CD4-positive, alpha-beta T cell treated with Interleukin-15 for 4 hours (primary cell): Measurements from ENCODE around the gene CACNA1A.
"Not testable (repeated sequence)": the region's sequence is repeated elsewhere in the genome, so short reads cannot be mapped to it uniquely, and the experiment has no call there.

Experiments
- DNase-seq: peaks from one replicate; pipeline ENCODE4 v3.0.0-alpha.2; 2020; ENCODE audit warnings: low spot score

Gene CACNA1A

GRCh38 chr19:13363954-13364353, 142.3 kb downstream of the CACNA1A start:
- no peak for DNase-seq

- DNase-seq, result no peak
These were observed 143.0 kb downstream of the CACNA1A start for GRCh38 chr19:13363245-13363644.

- DNase-seq, result no peak
These were observed 143.6 kb downstream of the CACNA1A start for GRCh38 chr19:13362668-13363067.

DNA sequence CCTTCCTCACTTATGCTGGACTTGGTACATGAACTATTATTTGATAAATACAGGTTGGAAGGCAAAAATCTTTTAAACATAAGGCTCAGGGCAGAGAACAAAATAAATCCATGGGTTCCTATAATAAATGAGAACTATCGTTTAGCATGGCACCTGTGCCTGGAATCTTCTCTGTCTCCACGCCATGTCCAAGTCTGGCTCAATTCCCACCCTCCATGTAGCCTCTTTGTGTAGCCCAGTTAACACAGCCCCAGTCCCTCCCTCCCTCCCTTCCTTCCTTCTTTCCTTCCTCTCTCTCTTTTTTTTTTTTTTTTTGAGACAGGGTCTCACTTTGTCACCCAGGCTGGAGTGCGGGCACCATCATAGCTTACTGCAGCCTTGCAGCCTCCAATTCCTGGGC, 144.6 kb downstream of the CACNA1A start:
- DNase-seq, result not testable (repeated sequence)

GRCh38 chr19:13356686-13357280, 149.5 kb downstream of the CACNA1A start:
- DNase-seq, result no peak

DNA sequence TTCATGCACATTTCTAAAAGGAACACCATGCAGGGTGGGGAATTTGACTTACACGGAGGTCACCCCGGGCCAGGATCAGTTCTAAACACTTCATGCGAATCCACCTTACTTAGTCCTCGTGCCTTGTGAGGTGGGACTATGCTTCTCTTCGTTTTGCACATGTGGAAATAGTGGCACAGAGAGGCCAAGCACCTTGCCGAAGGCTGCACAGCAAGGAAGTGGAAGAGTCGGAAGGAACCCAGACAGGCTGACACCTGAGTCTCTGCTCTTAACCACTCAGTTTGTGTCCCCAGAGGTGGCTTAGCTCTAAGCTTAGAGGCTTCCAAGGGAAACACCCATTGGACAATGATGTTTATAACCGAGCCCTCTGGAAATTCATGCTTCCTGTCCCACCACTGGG, 150.1 kb downstream of the CACNA1A start:
- DNase-seq, result no peak

DNA sequence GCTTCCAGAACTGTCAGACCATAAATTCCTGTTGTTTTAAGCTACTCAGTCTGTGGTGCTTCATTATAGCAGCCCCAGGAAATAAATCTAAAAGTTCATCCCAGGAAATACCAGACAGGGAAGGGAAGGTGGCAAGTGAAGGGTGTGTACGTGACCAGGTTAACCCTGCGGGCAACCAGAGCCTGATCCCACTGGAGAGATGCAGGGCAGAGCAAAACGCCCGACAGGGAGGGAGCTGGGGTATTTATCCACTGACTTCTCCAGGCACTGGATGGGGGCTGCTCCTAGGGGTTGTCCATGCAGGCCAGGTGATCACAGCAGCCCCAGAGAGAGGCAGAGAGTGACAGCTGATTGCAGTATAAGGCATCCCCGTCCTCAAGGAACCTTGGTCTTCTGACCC, 150.9 kb downstream of the CACNA1A start:
- DNase-seq, result no peak

DNA sequence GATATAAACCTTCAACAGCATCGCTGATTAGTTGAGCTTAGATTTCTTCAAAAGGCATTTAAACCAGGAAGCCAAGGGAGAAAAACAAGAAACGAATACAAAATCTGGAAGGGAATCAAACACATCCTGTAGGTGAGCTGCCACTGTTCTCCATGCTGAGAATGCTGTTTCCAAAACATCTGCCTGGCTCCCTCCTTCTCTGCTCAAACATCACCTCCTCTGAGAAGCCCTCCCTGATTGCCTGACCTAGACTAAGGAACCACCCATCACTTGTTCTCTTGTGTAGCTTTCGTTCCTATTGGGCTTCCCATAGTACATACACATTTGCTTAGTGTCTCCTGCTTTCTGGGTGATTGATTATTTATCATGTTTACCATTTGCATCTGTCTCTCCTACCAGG, 152.7 kb downstream of the CACNA1A start:
- DNase-seq, result no peak

DNA sequence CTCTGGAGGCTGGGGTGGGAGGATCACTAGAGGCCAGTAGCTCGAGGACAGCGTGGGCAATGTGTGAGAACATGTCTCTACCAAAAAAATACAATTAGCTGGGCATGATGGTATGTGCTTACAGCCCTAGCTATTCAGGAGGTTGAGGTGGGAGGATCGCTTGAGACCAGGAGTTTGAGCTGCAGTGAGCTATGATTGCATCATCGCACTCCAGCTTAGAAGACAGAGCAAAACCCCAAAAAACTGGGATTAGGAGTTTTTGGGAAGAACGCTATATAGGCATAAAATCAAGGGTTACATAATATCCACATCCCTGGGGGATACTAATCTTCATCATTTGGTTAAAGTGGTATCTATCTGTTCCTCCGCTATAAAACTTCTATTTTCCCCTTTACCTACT, 155.5 kb downstream of the CACNA1A start:
- DNase-seq, result no peak

DNA sequence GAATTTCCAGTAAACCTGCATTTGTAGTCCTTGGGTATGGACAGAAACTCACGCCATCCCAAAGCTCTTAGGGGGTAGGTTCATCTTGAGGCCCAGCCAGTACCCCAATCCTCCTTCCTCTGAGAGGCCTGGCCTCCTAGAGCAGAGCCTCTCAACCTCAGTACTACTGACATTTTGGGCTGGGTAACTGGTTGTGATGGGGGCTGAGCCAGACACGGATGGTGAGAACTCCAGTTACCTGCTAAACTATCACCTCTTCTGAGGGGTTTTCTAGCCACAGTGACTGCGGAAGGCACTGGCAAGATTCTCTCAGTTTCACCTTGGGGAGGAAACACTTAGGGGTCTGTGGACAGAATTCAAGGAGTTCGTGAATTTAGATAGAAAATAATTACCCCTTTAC, 156.2 kb downstream of the CACNA1A start:
- DNase-seq, result no peak

GRCh38 chr19:13347367-13347766, 158.9 kb downstream of the CACNA1A start:
- no peak for DNase-seq

DNA sequence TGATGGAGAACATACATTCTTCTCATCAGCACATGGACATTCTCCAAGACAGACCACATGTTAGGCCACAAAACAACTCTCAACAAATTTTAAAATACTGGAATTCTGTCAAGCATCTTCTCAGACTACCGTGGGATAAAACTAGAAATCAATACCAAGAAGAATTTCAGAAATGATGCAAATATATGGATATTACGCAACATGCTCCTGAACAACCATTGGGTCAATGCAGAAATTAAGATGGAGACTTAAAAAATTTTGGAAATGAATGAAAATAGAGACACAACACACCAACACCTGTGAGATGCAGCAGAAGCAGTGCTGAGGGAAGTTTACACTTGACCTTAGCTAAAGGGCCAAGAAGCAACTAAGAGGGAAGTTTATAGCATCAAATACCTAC, 162.8 kb downstream of the CACNA1A start:
- no peak for DNase-seq

- DNase-seq, result no peak
These were observed 163.6 kb downstream of the CACNA1A start for GRCh38 chr19:13342672-13343071.

DNA sequence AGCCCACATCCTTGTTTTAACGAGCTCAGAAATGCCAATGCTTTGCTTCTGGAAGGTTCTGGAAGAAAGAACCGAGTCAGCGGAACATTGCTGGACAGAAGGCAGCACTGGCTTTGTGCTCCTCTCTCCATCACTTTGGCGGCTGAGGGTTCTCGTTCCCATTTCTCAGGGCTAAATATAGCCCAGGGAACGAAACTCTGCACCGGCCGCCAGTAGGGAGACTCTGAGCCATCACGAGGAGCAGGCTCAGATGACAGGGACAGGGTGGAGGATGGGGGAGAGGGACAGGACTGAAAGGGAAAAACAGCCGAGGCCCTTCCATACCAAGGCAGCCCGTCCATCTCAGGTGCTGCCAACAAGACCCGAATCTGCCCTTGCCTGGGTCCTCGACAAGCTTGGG, 166.4 kb downstream of the CACNA1A start:
- no peak for DNase-seq

GRCh38 chr19:13337181-13337580, 169.1 kb downstream of the CACNA1A start:
- no peak for DNase-seq

DNA sequence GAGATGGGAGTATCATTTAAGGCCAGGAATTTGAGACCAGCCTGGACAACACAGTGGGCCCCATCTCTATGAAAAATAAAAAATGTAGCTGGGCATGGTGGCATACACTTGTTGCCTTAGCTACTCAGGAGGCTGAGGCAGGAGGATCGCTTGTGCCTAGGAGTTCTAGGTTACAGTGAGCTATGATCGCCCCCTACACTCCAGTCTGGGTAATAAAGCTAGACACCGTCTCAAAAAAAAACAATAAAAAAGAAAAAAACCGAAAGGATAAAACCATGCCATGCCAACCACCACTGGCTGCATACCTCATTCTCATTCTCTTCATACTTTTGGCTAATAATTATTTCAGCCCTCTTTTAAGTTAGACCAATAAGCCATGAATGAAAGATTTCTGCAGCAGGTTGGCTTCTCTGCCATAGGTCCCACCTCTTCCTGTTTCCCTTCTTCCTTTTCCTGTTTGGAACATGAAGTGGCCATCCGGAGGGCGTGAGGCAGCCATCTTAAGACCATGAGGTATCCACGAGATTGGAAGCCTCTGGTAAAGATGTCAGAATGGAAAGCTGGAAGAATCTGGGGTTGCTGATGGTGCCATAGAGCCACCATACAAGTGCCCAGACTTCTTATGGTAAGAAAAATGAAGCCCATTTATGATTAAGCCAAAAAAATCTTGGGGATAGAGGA, 171.3 kb downstream of the CACNA1A start:
- DNase-seq, result no peak

GRCh38 chr19:13330285-13330684, 176.0 kb downstream of the CACNA1A start:
- no peak for DNase-seq

- DNase-seq, result no peak
These were observed 176.5 kb downstream of the CACNA1A start for GRCh38 chr19:13329766-13330165.

- DNase-seq, result no peak
These were observed 178.0 kb downstream of the CACNA1A start for GRCh38 chr19:13328241-13328640.

DNA sequence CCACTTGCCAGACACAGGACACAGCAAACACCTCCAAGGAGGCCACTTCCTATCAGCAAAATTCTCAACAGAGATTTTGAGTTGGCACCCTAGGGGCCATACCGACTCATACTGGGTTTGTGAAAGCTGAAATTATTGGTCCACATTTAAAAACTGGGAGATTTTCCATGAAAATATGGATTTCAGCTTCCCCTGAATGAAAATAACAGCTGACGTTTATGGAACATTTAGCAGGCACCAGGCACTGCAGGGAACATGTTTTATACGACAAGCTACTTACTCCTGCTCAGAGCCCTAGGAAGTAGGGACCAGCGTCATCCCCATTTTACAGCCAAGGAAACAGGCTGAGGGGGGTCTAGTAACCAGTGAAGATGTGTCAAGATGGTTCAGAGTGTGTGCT, 186.8 kb downstream of the CACNA1A start:
- no peak for DNase-seq

GRCh38 chr19:13318190-13318589, 188.1 kb downstream of the CACNA1A start:
- DNase-seq, result no peak

- no peak for DNase-seq
These were observed 190.8 kb downstream of the CACNA1A start for GRCh38 chr19:13315495-13315894.

GRCh38 chr19:13314761-13315160, 191.5 kb downstream of the CACNA1A start:
- no peak for DNase-seq

- DNase-seq, result no peak
These were observed 192.4 kb downstream of the CACNA1A start for GRCh38 chr19:13313875-13314274.
